Endodermal cell (in vitro differentiated cells): ENCODE results near the gene TAS2R4. TPM values are rescaled to one million over a fixed set of nuclear protein-coding genes. Genes with fewer than 3 reads are reported as not detected.
A peak's percentile ranks its signal among the peaks of the same experiment; 100 is the strongest.

Experiments used
- DNase-seq: peaks from one replicate; pipeline ENCODE4 v3.0.0-alpha.2; 2017
- H3K27ac ChIP-seq: 2 replicates; pipeline ENCODE4 v1.5.1; 2013; ENCODE audit warnings: mild to moderate bottlenecking, low read depth, low read length, moderate library complexity
- H3K27me3 ChIP-seq: 2 replicates; pipeline ENCODE4 v1.6.1; 2013; ENCODE audit warnings: mild to moderate bottlenecking, low read length, moderate library complexity; ENCODE audit not compliant: insufficient read depth, control insufficient read depth, poor library complexity, severe bottlenecking
- H3K36me3 ChIP-seq: 2 replicates; pipeline ENCODE4 v1.7.0; 2013; ENCODE audit warnings: mild to moderate bottlenecking, low read length, moderate library complexity; ENCODE audit not compliant: control insufficient read depth, insufficient read depth
- H3K4me1 ChIP-seq: one replicate; pipeline ENCODE4 v1.7.0; 2013; ENCODE audit warnings: low read length; ENCODE audit not compliant: control insufficient read depth, insufficient read depth
- H3K4me3 ChIP-seq: 2 replicates; pipeline ENCODE4 v1.5.1; 2013; ENCODE audit warnings: mild to moderate bottlenecking, low read length, moderate library complexity
- H3K9ac ChIP-seq: 2 replicates; pipeline ENCODE4 v1.6.1; 2013; ENCODE audit warnings: mild to moderate bottlenecking, low read length, moderate library complexity; ENCODE audit not compliant: poor library complexity, severe bottlenecking; ENCODE audit errors: extremely low read depth
- H3K9me3 ChIP-seq: 2 replicates; pipeline ENCODE4 v1.6.1; 2013; ENCODE audit warnings: mild to moderate bottlenecking, low read length, moderate library complexity; ENCODE audit not compliant: control insufficient read depth
- H3K27ac Mint-ChIP-seq: 2 replicates; pipeline ENCODE4 v1.8.0; 2020; ENCODE audit warnings: mixed read lengths
- H3K27me3 Mint-ChIP-seq: 2 replicates; pipeline ENCODE4 v1.8.0; 2021; ENCODE audit warnings: mild to moderate bottlenecking, mixed read lengths; ENCODE audit not compliant: insufficient read depth
- H3K36me3 Mint-ChIP-seq: 2 replicates; pipeline ENCODE4 v1.8.0; 2020; ENCODE audit warnings: low read depth, mixed read lengths
- H3K4me1 Mint-ChIP-seq: 2 replicates; pipeline ENCODE4 v1.8.0; 2020; ENCODE audit warnings: mixed read lengths
- H3K4me3 Mint-ChIP-seq: 2 replicates; pipeline ENCODE4 v1.8.0; 2020; ENCODE audit warnings: mild to moderate bottlenecking, moderate library complexity, mixed read lengths
- H3K9me3 Mint-ChIP-seq: 2 replicates; pipeline ENCODE4 v1.8.0; 2020; ENCODE audit warnings: mild to moderate bottlenecking, mixed read lengths
- WGBS, 2 experiments: methylation state at CpG; one replicate each; pipeline versions ENCODE4 v1.1.5 to v1.1.7; 2013; ENCODE audit warnings: missing lambda C conversion rate in 2 of 2, mixed read lengths in 1 of 2; ENCODE audit not compliant: insufficient coverage in 1 of 2, insufficient read length in 1 of 2; 5-methylcytosine and 5-hydroxymethylcytosine counted together
- long read RNA-seq, 4 experiments: library from polyadenylated mRNA in 2 of 4; library from RNA in 1 of 4; library from capped mRNA in 1 of 4; stranded (forward) in 3 of 4; unstranded in 1 of 4; transcript quantifications; one replicate each; pipeline ENCODE4 v2.0.0, GENCODE V29; 2020 to 2021; ENCODE audit warnings: inconsistent platforms in 1 of 4
- polyA plus RNA-seq, 2 experiments: library from polyadenylated mRNA; stranded (reverse); fragments of 50-300 nt; gene quantifications; one replicate each; pipeline ENCODE4 v1.2.3, GENCODE V29; 2013
- total RNA-seq, 2 donors: library from RNA; stranded (reverse); fragmentation: NEBNext Ultra II Directional in 1 of 2; extraction: Animal tissue kit (Norgen Biotek cat#: 25700) in 1 of 2; gene quantifications; 2 replicates in 1 of 2; 3 replicates in 1 of 2; pipeline ENCODE4 v1.2.1, GENCODE V29; 2021
- TF ChIP-seq, protein P1 (sequence below): fragments of 200-600 bp; sonication (generic); conservative IDR thresholded peaks from 2 replicates; pipeline ENCODE4 v1.5.0; 2021; ENCODE audit warnings: antibody characterized with exemption, mild to moderate bottlenecking

TAS2R4 gene, protein sequence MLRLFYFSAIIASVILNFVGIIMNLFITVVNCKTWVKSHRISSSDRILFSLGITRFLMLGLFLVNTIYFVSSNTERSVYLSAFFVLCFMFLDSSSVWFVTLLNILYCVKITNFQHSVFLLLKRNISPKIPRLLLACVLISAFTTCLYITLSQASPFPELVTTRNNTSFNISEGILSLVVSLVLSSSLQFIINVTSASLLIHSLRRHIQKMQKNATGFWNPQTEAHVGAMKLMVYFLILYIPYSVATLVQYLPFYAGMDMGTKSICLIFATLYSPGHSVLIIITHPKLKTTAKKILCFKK
- total RNA-seq = 1 to 10 TPM; 2.3 to 2.5 TPM
- polyA plus RNA-seq (2013, experiment 1 of 2) = 0.43 TPM
- polyA plus RNA-seq (2013, experiment 2 of 2) = 0.46 TPM
- long read RNA-seq, experiment 1 = 0 reads
- long read RNA-seq, experiment 2 = 0 reads
- long read RNA-seq, experiment 3 = 0 reads
- long read RNA-seq, experiment 4 = 0 reads

GRCh38 chr7:141776374-141776773, at the start of gene TAS2R4:
TSS of gene TAS2R4 (plus strand) at chr7:141776674. CDS start at chr7:141778489, 1,815 bp downstream.
- DNase-seq = no peak
- peaks cover 47% of the 10 kb centered on the region for H3K9me3 Mint-ChIP-seq
- peaks cover 77% of the 10 kb centered on the region for H3K36me3 Mint-ChIP-seq
- no peak within 1 kb of the TSS for H3K27ac Mint-ChIP-seq
- H3K4me3 Mint-ChIP-seq = no peak within 1 kb of the TSS
- no peak within 1 kb of the TSS for H3K9ac ChIP-seq
- 83% methylated on average over 1 of the region's 1 CpG; no CpG with 5 or more reads in 1 of the 2 experiments for WGBS, 2 experiments
- H3K9me3 ChIP-seq = peaks cover 23% of the 10 kb centered on the region
- no peaks in the 10 kb centered on the region for H3K4me1 ChIP-seq
- H3K27me3 ChIP-seq = no peaks in the 10 kb centered on the region
- H3K4me1 Mint-ChIP-seq = no peaks in the 10 kb centered on the region
- no peaks in the 10 kb centered on the region for H3K27me3 Mint-ChIP-seq
- H3K36me3 ChIP-seq = peaks cover 35% of the 10 kb centered on the region
- no peak within 1 kb of the TSS for H3K27ac ChIP-seq
- TF ChIP-seq, protein P1, sequence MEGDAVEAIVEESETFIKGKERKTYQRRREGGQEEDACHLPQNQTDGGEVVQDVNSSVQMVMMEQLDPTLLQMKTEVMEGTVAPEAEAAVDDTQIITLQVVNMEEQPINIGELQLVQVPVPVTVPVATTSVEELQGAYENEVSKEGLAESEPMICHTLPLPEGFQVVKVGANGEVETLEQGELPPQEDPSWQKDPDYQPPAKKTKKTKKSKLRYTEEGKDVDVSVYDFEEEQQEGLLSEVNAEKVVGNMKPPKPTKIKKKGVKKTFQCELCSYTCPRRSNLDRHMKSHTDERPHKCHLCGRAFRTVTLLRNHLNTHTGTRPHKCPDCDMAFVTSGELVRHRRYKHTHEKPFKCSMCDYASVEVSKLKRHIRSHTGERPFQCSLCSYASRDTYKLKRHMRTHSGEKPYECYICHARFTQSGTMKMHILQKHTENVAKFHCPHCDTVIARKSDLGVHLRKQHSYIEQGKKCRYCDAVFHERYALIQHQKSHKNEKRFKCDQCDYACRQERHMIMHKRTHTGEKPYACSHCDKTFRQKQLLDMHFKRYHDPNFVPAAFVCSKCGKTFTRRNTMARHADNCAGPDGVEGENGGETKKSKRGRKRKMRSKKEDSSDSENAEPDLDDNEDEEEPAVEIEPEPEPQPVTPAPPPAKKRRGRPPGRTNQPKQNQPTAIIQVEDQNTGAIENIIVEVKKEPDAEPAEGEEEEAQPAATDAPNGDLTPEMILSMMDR = no peak
- peak within 1 kb of the TSS; percentile 45 for H3K4me3 ChIP-seq

DNA sequence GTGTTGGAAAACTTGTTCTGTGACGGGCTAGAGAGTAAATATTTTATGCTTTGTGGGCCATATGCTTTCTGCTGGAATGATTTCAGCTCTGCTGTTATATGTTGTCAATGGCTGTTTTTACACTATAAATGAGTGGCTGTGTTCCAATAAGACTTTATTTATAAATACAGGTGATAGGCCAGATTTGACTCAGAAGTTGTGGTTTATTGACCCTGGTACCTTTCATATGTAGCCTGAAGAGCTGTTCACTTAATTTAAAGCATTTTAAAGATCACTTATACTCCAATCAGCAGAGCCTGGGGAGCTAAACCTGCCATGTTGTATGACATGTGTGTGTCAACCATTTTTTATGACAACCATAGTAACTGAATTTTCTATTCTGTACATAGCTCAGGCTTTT, 47.5 kb upstream of the TAS2R4 start:
- Histone ChIP-seq H3K9me3 (no peaks in the 10 kb centered on the region), H3K4me1 (peaks cover 2% of the 10 kb centered on the region), H3K9ac (no peak overlapping the region), H3K4me3 (no peak overlapping the region), H3K36me3 (no peaks in the 10 kb centered on the region), H3K27me3 (no peaks in the 10 kb centered on the region), H3K27ac (no peak overlapping the region)
- Mint-ChIP-seq H3K27me3 (peaks cover 2% of the 10 kb centered on the region), H3K4me1 (peaks cover 10% of the 10 kb centered on the region), H3K4me3 (no peak overlapping the region), H3K9me3 (no peaks in the 10 kb centered on the region), H3K27ac (no peak overlapping the region), H3K36me3 (no peaks in the 10 kb centered on the region)
- TF ChIP-seq, protein P1 = no peak
- no peak for DNase-seq
- 100% methylated on average over 1 of the region's 1 CpG; no CpG with 5 or more reads in 1 of the 2 experiments for WGBS, 2 experiments

- Mint-ChIP-seq H3K9me3 (no peaks in the 10 kb centered on the region), H3K4me3 (no peak overlapping the region), H3K27ac (no peak overlapping the region), H3K36me3 (no peaks in the 10 kb centered on the region), H3K4me1 (peaks cover 10% of the 10 kb centered on the region), H3K27me3 (peaks cover 2% of the 10 kb centered on the region)
- Histone ChIP-seq H3K9me3 (no peaks in the 10 kb centered on the region), H3K4me1 (peaks cover 4% of the 10 kb centered on the region), H3K4me3 (no peak overlapping the region), H3K27me3 (no peaks in the 10 kb centered on the region), H3K9ac (no peak overlapping the region), H3K36me3 (no peaks in the 10 kb centered on the region), H3K27ac (no peak overlapping the region)
- TF ChIP-seq, protein P1 = no peak
- no peak for DNase-seq
- WGBS, 2 experiments = 91 to 99% methylated on average over 9 to 20 of the region's 24 CpGs
Observed at GRCh38 chr7:141731476-141732149, 44.9 kb upstream of the TAS2R4 start.
